Activated CD8-positive, alpha-beta memory T cell treated with anti-CD3 and anti-CD28 coated beads for 4 hours (primary cell): ENCODE results near the gene TNIK.

ENCODE experiments used
- DNase-seq, 2 donors: peaks; one replicate each; pipeline ENCODE4 v3.0.0-alpha.2; 2020; ENCODE audit warnings: low read depth in 2 of 2

Gene TNIK

DNA sequence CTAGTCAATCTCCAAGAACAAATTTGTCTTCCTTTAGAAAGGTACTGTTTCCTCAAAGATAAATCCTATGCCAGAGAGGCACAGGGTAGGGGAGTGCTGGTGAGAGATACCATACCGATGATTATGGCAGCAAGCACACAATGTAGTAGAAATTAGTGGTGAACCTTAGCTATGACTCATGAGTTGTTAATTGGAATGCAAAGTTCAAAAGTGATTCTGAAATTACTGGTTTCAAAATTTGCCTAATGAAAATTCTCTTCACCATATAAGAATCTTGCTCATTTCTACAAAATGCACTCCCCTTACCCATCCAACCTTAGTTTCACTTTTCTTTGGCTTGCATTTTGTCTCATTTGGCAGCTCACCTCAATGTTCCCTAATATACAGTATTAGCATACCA is 294.2 kb downstream of the TNIK start:
- DNase-seq: no peak

- no peak for DNase-seq
Observed at GRCh38 chr3:171165499-171165921, 294.7 kb downstream of the TNIK start.

DNA sequence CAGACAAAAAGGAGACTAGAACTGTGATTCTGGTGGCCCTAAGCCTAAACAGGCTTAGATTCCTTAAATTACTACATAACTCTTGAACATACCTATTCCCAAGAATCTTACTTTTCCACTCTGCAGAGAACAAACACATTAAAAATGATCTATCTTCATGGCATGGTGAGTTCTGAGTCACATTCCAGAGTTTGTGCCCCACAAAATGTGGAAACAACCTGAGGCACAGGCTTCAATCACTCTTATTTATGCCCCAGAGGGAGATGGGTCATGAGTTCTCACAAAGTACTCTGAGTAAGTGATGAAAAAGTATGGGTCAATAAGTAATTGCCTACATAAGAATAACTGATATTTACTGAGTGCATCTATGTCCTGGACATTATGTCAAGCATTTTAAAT is 296.1 kb downstream of the TNIK start:
- DNase-seq: no peak

DNA sequence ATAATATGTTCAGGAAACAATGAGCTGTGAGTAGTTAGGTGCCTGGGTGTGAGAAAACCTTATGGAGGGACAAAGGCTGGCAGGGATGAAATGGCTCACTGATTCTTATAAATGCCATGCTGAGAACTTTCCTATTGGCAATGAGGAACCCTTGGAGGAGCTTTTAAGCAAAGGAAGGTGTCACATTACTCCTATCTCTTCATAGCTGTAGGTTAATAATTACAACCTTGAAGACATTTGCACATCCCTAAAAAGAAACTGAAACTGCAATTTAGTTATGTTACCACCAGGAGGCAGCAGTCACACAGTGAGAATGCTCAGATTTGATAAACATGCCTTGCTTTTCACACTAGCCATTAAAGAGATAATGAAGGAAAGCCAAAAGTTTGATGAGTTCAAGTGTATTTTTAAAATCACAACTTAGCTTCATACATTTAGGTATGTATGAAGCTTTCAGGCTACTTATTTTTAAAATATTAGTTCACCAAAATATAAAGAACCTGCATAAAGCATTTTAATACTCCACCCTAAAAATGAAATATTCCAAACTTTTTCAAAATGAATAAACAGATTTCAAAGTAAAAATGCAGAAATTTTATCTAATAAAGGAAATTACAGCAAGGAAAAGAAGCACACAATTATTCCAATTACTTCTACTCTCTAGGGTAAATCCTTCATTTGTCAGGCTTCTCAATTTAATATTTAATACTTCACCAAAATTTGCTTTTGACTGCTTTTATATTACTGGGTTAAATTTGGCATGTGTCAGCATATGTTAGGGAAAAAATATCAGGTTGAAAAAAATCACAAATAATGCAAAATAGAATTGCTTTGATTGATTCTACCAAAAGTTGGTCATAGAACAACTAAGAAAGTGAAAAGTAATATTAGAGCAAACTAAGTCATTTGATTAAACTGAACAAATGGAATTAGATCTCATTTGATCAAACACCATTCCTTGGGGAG is 296.8 kb downstream of the TNIK start:
- no peak for DNase-seq

DNA sequence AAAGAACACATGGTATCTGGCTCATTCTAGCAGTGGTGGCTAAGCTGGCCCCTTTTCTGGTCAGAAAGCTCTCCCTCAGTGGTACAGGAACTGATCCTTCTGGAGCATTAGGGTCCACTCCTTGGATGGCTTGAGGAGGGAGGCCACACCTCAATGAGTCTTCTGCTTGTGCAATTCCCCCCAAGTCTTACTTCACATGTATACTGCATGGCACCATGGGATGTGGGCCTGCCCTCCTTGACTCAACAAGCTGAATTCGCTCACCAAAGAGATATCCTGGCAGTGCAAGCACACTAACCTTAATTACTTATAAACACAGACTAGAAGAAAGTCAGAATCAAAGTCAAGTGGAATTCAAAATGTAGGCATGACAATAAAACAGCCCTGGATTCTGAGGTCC is 299.9 kb downstream of the TNIK start:
- no peak for DNase-seq

GRCh38 chr3:171159822-171160157 is 300.4 kb downstream of the TNIK start:
- DNase-seq: no peak

GRCh38 chr3:171159024-171159821 is 301.0 kb downstream of the TNIK start:
- DNase-seq: no peak

- no peak for DNase-seq
Observed at GRCh38 chr3:171157980-171158379, 302.2 kb downstream of the TNIK start.

DNA sequence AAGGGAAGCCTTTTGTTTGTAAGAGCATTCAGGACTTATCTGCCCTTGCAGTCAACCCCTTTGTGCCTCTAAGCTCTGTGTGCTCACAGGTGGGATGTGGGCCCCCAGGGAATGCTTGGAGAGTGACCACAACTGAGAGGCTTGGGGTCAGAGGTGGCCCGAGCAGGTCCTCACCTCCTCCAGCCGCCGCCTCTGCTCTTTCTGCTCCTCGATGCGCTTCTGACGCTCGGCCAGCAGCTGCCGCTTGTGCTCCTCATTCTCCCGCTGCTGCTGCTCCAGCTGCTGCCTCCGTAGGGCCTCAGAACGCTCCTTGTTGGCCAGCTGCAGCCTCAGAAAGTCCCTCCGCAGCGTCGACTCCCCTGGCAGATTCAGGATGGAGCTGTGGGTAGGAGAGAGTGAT is 302.9 kb downstream of the TNIK start:
- DNase-seq: no peak

DNA sequence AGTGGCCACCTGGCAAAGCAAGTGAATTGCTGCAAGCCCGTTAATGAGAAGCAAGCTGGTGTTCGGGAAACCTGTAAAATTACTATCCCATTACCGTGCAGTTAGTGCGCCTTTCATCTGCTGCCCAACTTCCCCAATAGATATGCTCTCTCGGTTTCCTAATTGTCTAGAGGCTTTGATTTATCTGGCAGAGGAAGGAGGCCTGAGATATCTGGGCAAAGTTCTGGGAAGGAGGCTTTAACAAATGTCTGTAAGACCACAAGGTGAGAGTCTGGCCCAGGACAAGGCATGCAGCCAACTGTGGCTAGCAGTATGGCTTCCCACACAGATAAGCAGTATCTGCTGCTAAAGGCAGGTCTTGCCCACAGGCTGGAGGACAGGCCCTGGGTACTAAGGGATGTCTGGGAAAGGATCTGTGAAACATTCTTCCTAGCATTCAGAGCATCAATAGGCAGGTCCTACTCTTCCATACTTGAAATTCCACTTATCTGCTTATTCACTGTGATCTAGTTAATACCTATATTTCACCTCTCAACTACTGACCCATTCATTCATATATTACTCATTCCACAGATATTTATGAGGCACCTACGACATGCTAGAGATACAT is 303.7 kb downstream of the TNIK start:
- no peak for DNase-seq

DNA sequence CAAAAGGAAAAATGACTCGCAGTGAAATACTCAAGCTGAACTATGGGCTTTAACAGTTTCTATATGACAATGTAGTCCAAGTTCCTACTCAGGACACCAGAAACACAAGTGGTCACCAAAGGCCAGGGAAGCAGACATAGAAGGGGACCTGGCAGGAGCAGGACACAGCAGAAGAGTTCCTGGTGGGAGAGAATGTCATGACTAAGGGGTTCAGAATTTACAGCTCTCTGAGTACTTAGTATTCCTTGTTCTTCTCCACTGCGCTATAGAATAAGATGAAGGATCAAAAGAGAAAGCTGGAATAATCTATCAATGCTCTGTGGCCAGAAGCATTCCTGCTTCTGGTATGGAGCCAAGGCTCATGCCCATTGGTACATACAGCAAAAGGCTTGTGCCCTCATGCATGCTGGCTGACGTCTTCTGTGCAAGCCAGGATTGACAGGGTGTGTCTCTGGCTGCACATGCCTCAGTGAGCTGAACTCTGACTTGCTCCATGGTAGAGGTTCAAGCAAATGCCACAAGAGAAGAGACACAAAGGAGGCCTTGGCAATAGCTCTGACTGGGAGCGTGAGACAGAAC is 305.0 kb downstream of the TNIK start:
- no peak for DNase-seq

DNA sequence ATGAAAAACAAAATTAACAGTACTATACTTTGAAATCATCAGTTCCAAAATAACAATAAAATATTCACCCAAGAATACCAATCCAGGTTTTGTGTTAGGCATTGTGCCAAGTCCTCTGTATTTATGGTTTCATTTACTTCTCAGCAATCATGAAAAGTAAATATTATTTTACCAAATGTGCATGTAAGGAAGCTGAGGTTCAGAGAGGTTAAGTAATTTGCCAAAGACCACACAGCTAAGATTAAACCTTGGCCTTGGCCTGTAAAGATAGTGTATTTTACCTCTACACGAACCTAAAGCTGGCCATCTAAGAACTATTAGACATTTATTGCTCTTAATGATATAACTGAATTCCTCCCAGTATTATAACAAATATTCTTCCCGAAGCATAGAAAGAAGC is 309.3 kb downstream of the TNIK start:
- no peak for DNase-seq

DNA sequence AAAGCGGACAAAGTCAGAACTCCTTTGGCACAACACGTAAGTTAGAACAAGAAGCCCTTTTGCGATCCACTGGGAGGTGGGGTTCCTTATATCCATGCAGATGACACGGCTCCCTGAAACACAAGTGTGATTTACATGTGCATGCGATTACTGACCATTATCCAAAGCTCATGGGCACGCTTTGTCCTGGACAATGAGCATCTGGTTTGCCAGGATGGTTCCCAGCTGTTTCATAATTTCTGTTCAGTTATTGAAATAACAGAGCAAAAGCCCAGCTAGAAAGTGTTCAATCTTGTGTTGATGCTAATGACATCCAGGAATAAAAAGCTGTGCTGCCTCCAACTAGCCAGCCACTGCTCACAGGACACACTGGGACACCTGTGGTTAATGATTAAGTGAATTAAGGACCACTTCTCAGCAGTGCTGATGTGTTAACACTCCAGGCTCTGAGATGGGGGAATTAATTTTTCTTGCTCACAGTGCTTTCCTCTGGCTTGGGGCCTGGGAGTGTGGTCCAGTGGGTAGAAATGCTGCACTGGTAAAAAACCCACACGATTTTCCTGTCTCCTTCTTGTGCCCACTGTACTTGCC is 310.6 kb downstream of the TNIK start:
- DNase-seq: no peak

DNA sequence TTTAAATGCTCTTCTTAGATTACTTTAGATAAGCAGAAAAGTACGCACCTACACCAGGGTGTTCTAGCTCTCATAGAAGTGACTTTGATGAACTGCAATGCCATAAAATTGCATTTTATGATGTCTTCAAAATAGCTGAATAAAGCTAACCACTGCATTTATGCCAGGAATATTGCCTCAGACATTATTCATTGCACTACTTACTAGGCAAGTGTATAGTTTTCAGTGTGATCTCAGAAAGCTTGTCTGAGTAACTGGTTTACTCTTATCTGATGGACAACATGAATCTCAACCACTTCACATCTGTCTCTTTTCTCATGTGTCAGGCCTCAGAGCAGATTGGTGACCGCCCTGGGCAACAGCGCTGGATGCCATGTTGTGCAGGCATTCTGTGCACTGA is 314.4 kb downstream of the TNIK start:
- DNase-seq: no peak

- DNase-seq: no peak
Observed at GRCh38 chr3:171142985-171143384, 317.2 kb downstream of the TNIK start.

- no peak for DNase-seq
Observed at GRCh38 chr3:171140246-171140645, 320.0 kb downstream of the TNIK start.

DNA sequence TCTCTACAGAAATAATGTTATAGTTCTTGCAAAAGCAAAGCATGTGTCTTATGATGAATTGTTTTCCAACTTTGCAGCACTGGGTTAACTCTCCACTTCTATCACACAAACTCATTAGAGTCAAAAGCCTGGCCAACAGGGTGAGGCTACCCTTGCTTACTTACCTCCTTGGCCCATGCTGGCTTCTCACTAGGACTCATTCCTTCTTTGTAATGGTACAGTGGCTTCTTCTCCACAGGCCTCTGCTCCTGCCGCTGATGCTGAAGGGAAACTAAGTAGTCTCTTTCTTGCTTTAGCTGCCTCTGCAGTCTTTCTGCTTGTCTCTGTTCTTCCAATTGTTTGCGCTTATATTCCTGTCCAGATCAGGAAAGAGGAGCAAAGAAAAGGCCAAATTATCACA is 322.2 kb downstream of the TNIK start:
- DNase-seq: no peak

GRCh38 chr3:171135549-171135948 is 324.7 kb downstream of the TNIK start:
- no peak for DNase-seq

DNA sequence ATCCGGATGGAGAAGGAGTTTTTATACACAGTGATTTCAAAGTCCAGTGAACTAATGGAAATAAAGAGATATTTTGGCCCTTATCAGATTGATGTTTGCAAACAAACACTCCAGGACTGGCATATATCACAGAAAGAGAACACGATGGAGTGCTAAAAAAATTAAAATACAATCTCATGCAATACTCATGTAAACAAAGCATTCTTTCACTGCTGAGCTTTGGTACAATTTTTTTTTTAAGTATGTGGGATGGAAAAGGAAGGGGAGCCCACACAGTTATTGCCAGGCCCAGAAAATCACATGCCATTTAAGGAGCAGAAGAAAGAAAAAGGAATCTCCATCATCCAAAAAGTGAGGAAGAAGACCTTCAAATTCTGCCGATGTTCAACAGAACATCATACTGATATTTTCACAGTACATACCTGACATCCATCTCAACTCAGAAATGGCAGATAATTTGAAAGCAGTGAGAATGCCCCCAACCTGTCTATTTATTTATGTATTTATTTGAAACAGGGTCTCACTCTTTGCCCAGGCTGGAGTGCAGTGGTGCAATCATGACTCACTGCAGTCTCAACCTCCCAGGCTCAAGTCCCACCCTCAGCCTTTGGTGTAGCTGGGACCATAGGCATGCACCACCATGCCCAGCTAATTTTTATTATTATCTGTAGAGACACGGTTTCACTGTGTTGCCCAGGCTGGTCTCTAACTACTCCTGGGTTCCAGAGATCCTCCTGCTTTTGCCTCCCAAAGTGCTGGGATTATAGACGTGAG is 326.2 kb downstream of the TNIK start:
- no peak for DNase-seq

DNA sequence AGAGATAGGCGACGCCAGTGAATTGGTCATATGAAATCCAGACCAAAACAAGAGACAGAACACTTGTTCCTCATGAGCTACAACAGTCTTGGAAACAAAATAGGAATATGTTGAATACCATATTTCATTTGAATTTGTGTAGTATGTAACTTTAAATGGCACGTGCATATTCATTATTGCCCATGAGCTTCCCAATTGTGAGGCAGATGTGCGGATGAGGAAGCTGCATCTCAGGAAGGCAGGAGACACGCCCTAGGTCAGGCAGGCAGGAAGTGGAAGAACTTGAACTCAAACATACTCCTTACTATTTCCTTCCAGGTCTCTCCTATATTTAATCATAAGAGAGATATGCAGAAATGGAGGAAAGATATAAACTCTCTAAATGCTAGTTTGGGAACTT is 326.9 kb downstream of the TNIK start:
- no peak for DNase-seq

DNA sequence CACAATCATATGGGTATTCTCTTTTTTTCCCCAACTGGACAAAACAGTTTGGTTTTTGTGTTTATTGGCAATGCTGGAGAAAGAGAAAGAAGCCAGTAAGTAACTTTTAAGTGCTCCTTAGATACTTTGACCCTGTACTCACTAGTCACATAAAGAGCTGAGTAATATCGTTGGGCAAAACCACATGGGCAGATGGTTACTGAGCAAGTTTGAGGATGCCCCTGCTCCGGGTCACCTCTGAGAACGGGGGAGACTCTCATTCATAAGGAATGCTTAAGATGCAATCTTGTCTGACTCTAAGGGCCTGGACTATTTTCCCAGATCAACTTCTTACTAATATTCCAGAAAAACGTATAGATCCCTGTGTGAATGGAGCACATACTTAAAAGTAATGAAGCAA is 327.3 kb downstream of the TNIK start:
- DNase-seq: no peak
